ENCODE results near the gene SMOC2.
"Not testable (repeated sequence)": the region's sequence is repeated elsewhere in the genome, so short reads cannot be mapped to it uniquely, and the experiment has no call there.

Gene SMOC2

DNA sequence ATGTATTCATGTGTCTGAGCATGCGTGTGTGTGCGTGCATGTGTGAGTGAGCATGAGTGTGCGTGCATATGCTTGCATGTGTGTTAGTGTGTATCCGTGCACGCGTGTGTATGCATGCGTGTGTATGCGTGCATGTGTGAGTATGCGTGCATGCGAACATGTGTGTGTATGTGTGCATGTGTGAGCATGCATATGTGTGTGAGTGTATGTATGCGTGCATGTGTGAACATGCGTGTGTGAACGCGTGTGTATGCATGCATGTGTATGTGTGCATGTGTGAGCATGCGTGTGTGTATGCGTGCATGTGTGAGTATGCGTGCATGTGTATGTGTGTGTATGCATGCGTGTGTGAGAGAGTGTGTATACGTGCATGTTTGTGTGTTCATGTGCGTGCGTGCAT, 77.9 kb downstream of the SMOC2 start:
- no peak for DNase-seq

- DNase-seq = no peak
These were observed 79.2 kb downstream of the SMOC2 start for GRCh38 chr6:168520233-168520632.

DNA sequence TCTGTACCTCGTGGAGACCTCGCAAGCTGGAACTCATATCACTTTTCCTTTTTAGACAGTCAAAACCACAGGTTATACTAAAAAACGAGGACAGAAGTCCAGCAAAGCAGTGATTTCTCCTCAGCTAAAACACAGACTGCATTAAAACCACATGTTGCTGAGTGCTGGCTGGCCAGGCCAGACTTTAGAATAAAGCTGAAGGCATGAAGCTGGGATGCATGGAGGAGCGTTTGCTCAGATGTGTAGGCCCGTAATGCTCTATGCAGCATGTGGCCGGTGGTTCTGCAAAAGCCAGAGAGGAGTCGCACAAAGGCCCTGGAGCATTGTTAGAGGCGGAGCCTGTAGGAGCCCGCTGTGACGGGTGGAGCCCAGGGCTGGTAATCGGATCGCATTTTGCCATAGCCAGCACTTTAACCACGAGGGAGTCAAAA, 83.6 kb downstream of the SMOC2 start:
- no peak for DNase-seq

DNA sequence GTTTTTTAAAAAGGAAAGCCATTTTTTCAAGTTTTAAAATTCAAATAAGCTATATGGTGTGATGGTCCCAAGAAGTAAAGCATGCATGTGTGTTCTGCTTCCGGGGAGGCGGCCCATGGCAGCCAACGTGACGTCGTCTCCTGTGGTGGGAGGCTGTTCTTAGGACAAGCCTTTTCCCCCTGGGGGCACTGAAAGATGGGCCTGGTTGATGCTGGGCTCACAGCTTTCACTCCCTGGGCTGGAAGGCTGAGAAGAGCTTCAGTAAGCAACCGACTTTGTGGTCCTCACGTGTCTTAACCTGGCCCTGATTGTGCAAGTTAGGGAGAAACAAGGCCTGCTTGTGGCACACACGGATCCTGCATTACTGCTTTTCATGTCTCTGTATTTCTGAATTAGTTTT, 84.1 kb downstream of the SMOC2 start:
- DNase-seq = no peak

DNA sequence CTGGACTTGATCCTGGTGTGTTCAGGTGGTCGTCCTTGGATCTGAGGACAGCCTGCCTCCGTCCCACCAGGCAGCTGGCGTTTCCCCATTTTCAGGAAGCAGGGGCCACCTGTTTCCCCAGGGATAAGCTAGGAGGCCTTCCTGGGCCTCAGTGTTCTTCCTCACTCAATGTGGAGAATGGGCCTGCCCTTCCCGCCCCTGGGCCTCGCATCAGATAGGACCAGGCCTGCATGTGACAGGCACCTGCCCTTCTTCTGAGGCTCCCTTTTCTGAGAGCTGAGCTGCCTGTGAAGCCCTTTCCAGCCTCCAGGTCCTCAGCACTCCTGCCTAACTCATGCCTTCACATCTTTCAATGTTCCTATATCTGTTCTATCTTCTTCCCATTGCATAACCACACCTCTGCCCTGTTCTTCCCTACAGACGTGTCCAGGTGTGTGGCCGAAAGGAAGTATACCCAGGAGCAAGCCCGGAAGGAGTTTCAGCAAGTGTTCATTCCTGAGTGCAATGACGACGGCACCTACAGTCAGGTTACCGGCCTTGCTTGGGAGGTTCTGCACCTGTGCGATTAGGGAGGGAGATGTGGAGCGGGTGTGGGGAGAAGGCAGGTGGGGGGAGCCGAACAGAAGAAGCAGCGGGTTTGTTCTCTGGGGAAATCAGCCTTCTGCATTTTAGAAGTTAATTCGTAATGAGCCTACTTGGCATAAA, 85.1 kb downstream of the SMOC2 start:
- DNase-seq = no peak

GRCh38 chr6:168526841-168527281, 85.9 kb downstream of the SMOC2 start:
- no peak for DNase-seq

DNA sequence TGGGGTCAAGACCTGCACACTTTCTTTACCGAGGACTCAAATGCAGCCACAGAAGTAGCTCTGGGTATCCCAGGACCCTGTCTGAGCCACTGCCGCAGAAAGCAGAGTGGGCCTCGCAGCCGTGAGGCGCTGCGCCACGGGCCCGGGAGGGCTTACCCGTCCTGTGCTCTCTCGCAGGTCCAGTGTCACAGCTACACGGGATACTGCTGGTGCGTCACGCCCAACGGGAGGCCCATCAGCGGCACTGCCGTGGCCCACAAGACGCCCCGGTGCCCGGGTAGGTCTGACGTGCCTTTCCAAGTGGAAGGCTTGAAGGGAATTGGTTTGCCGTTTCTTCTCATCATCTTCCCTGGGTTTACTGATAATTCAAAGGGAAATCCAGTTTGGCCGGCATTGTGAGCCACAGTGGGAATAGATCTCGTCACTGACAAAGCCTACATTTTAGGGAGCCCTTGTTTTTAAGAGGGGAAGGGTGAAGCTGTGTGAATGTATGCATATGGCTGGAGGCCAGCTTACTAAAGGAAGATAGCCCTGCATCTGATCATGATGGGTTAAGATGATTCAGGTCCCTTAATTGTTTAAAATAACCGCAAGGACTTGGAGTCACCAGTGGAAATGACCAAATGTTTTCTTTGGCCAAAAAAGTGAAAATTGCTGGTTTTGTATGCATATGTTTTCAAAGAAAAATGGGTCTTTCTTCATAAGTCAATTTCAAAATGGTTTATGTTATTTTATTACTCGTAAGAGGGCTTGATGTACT, 86.6 kb downstream of the SMOC2 start:
- no peak for DNase-seq

DNA sequence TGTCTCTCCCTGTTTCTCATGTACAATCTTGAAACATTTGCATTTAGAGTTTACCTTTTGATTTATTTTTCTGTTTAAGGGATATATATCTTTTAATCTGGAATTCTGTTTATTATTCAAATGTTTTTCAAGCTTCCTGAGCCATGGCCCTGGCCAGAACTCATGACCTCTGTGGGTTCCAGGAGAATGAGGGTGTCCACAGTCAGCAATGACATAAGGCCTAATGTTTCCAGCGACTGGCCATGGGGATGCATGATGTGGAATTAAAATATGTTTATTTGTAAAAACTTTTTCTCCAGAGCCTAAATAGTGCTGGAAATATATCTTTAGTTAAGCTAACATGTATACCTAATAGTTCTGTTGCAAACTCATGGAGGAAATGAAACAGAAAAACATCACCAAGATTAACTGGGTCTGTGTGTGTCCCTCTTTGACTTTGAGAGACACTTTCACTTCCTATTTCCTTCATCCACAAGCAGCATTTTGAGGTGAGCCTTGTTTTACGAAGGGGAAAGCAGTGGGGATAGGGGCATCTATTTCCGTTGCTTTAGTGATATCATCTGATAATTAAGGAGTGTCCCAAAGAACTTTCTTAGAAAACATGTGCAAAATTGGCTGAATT, 87.6 kb downstream of the SMOC2 start:
- DNase-seq = no peak

DNA sequence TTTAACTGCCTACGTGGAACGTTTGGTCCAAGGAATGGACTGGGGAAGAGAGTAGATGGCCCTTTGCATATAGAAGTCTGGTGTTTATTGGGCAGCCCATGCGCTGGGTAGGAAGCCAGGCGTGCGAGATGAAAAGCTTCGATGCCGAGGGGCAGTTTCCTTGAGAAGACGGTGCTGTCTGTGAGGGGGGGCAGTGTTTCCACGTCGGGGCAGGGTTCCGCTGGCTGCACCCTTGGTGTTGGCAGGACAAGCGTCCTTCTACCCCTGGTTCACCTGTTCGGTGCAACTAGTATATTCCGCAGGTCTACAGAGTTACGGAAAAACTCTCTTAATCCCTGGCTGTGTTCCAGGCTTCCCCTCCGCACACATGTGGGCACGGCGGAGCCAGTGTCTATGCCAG, 88.2 kb downstream of the SMOC2 start:
- DNase-seq = no peak

- no peak for DNase-seq
These were observed 89.7 kb downstream of the SMOC2 start for GRCh38 chr6:168530653-168531071.

DNA sequence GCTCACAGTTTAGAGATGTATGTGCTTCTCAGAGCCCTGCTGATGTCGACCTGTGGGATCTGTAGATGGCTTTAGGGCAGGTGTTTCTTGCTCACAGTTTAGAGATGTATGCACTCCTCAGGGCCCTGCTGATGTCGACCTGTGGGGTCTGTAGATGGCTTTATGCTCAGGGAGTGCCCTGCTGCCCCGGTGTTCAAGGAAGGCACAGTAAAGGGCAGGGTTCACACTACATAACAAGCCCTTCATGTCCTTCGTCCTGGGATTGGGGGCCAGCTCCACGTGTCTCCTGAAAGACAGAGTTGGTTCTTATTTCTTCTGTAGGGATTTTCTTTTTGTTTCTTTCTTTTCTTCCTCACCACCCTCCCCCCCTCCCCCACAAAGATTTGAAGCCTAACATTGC, 91.1 kb downstream of the SMOC2 start:
- no peak for DNase-seq

DNA sequence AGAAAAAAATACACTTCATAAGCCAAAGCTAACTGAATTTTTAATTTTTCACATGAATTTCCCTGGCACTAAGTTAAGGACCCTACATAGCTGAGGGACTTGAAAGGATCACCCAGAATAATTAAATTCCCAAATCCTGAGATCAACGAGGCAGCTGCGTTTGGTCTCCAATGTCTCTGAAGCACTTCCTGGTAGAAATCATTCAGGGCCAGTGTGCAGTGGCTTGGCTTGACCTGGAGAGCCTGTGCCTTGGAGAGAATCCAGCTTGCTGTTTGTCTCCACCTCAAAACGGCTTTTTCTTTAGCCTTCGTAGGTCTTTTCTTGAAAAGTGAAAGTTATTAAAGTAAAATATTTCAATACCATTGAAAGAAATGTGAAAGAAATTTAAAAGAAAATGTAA, 92.4 kb downstream of the SMOC2 start:
- DNase-seq = no peak

- DNase-seq = no peak
These were observed 93.3 kb downstream of the SMOC2 start for GRCh38 chr6:168534265-168534664.

DNA sequence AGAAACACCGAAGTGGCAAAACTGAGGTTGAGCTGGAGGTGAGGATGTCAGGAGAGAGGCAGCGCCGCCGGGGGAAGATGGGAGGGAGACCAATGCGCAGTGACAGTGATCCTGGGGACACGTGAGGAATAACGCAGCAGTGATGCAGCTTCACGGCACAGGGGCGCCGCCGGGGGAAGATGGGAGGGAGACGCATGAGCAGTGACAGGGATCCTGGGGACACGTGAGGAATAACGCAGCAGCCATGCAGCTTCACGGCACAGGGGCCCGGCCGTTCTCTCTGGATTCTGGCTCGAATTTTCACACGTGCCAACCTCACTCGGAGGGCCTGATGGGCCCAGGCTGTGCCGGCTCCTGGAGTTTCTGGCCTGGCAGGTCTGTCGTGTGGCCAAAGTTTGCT, 94.7 kb downstream of the SMOC2 start:
- DNase-seq = no peak

DNA sequence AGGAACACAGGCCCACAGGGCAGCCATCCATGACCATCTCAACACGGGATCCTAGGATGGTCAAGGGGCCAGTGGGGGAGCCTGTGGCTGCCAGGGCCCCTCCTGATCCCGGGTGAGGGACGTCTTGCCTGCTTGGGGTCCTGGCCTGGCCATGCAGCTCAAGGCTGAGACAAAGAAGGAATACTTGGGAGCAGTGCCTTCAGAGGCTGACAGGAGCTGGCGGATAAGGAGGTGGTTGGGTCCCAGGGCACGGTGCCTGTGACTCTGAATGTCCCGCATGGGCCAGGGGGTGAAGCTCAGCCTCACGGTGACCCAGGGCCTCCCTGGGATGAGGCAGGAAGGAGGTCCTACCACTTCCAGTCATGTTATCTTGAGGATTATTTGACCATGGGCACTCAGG, 95.2 kb downstream of the SMOC2 start:
- no peak for DNase-seq

DNA sequence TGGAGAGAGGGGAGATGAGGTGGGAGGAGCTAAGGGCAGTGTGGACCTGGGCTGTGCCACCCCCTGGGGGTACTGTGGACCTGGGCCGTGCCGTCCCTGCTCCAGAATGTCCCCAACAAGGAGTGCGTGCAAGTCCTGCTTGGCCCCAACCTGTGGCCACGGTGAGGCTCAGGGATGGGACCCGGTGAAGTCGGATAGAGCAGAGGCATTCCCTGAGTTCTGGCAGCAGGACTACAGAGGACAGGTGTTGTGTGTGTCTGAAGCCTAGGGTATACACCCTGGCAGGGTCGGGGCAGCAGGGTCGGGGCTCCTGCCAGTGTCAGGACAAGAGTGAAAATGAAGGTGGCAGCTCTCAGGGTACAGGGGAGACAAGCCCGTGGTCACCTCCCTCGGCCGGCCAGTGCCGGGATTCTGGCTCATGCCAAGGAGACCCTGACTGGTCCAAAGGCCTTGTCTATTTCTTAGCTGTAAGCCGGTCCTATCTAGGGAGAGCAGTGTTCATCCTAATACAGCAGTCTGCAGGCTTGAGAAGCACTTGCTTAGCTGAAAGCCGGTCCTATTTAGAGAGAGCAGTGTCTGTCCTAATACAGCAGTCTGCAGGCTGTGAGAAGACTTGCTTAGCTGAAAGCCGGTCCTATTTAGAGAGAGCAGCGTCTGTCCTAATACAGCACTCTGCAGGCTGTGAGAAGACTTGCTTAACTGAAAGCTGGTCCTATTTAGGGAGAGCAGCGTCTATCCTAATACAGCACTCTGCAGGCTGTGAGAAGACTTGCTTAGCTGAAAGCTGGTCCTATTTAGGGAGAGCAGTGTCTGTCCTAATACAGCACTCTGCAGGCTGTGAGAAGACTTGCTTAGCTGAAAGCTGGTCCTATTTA, 95.9 kb downstream of the SMOC2 start:
- no peak for DNase-seq

- no peak for DNase-seq
These were observed 96.5 kb downstream of the SMOC2 start for GRCh38 chr6:168537540-168537884.

DNA sequence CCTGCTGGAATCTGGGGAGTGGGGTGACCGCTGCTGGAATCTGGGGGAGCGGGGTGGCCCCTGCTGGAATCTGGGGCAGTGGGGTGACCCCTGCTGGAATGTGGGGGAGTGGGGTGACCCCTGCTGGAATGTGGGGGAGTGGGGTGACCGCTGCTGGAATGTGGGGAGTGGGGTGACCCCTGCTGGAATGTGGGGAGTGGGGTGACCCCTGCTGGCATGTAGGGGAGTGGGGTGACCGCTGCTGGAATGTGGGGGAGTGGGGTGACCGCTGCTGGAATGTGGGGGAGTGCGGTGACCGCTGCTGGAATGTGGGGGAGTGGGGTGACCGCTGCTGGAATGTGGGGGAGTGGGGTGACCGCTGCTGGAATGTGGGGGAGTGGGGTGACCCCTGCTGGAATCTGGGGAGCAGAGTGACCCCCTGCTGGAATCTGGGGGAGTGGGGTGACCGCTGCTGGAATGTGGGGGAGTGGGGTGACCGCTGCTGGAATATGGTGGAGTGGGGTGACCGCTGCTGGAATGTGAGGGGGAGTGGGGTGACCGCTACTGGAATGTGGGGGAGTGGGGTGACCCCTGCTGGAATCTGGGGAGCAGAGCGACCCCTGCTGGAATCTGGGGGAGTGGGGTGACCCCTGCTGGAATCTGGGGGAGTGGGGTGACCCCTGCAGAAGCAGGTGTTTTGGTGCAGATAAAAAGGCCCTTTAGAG, 97.4 kb downstream of the SMOC2 start:
- not testable (repeated sequence) for DNase-seq

GRCh38 chr6:168538892-168539811, 98.2 kb downstream of the SMOC2 start:
- no peak for DNase-seq

GRCh38 chr6:168540713-168541291, 99.8 kb downstream of the SMOC2 start:
- DNase-seq = no peak

DNA sequence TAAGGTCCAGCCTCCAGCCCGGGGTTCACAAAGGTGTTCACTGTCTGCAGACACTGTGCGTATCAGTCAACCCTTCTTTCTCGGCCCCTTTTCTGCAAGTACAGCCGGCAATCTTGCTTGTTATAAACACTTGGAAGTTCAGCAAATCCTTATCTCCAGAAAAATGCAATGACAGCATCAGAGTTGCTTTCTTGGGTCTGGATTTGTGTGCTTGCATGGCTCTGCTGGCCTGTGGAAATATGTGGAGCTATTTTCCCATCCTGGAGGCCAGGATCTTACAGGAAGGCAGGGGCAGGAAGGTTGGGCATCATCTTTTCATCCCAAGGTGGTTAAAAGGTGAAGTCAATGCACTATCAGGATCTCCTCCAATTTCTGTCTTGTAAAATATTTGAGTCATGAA, 100.3 kb downstream of the SMOC2 start:
- DNase-seq = no peak

Data from KG1 (cell line).